ENCODE measurements around the gene FHAD1.

GRCh38 chr1:15350551-15351200 is 103.7 kb downstream of the FHAD1 start:
- TF ChIP-seq CTCF (conservative IDR thresholded peaks at IDR 0.05 in 1 of 2, IDR thresholded peaks at IDR 0.05 in 1 of 2; ENCODE audit: extremely low read depth in 1 of 2, insufficient read depth in 1 of 2, low read depth in 1 of 2, low read length in 2 of 2) (no peak), EZH2 (IDR thresholded peaks at IDR 0.05; ENCODE audit: borderline replicate concordance, low read length) (no peak)

All from mammary epithelial cell (primary cell).